Stimulated activated naive B cell treated with anti-CD40 and anti-IgM and Interleukin-4, amounts not matched to agents 10 μg/mL and 1 μg/mL and 100 μg/mL, for 72 hours (primary cell): ENCODE results near the gene SCP2.
A peak's percentile ranks its signal among the peaks of the same experiment; 100 is the strongest.

Experiments used
- ATAC-seq, 2 donors: fragments of 150-1000 bp; cut with Tn5 transposase; replicated peaks; 2 replicates each; pipeline ENCODE4 v1.10.0; 2021; ENCODE audit warnings: moderate library complexity in 1 of 2
- DNase-seq: peaks from one replicate; pipeline ENCODE4 v3.0.0; 2021
- H3K27ac Mint-ChIP-seq: one replicate; pipeline ENCODE4 v1.8.0; 2022; ENCODE audit warnings: mild to moderate bottlenecking, mixed read lengths
- H3K27me3 Mint-ChIP-seq, 2 donors: one replicate each; pipeline ENCODE4 v1.8.0; 2022; ENCODE audit warnings: mixed read lengths in 2 of 2
- H3K36me3 Mint-ChIP-seq, 2 donors: one replicate each; pipeline ENCODE4 v1.8.0; 2022; ENCODE audit warnings: mixed read lengths in 2 of 2, mild to moderate bottlenecking in 1 of 2
- H3K4me1 Mint-ChIP-seq, 2 donors: one replicate each; pipeline ENCODE4 v1.8.0; 2022; ENCODE audit warnings: mixed read lengths in 2 of 2, mild to moderate bottlenecking in 1 of 2
- H3K4me3 Mint-ChIP-seq, 2 donors: one replicate each; pipeline ENCODE4 v1.8.0; 2022; ENCODE audit warnings: mild to moderate bottlenecking in 2 of 2, mixed read lengths in 2 of 2, moderate library complexity in 1 of 2
- H3K9me3 Mint-ChIP-seq, 2 donors: one replicate each; pipeline ENCODE4 v1.8.0; 2022; ENCODE audit warnings: mixed read lengths in 2 of 2, mild to moderate bottlenecking in 1 of 2

The SCP2 gene

GRCh38 chr1:52927212-52928014 lies at the start of gene SCP2:
Gene SCP2 (plus strand): TSS chr1:52927276. CDS start chr1:52927397, 121 bp downstream.
- peaks cover 5 to 16% of the 10 kb centered on the region in 2 donors for H3K4me1 Mint-ChIP-seq
- DNase-seq, result peak; percentile 48
- ATAC-seq, result peak; percentile 90 to 92
- H3K36me3 Mint-ChIP-seq, result no peaks in the 10 kb centered on the region
- H3K9me3 Mint-ChIP-seq, result no peaks in the 10 kb centered on the region
- peak within 1 kb of the TSS; percentile 48 for H3K27ac Mint-ChIP-seq
- H3K4me3 Mint-ChIP-seq, result peak within 1 kb of the TSS; percentile 78 to 87
- H3K27me3 Mint-ChIP-seq, result peaks cover 13 to 26% of the 10 kb centered on the region in 2 donors

- no peaks in the 10 kb centered on the region for H3K4me1 Mint-ChIP-seq
- peaks cover 2 to 4% of the 10 kb centered on the region in 2 donors for H3K9me3 Mint-ChIP-seq
- H3K4me3 Mint-ChIP-seq, result no peak overlapping the region
- no peak overlapping the region for H3K27ac Mint-ChIP-seq
- no peak for DNase-seq
- ATAC-seq, result no peak
- H3K27me3 Mint-ChIP-seq, result peaks cover 0 to 6% of the 10 kb centered on the region in 2 donors
- no peaks in the 10 kb centered on the region for H3K36me3 Mint-ChIP-seq
Observed at GRCh38 chr1:52877554-52877953, 49.5 kb upstream of the SCP2 start.

GRCh38 chr1:52880206-52880605 lies 46.9 kb upstream of the SCP2 start:
- peaks cover 2 to 8% of the 10 kb centered on the region in 2 donors for H3K9me3 Mint-ChIP-seq
- H3K27me3 Mint-ChIP-seq, result peaks cover 0 to 2% of the 10 kb centered on the region in 2 donors
- no peak overlapping the region for H3K27ac Mint-ChIP-seq
- H3K36me3 Mint-ChIP-seq, result peaks cover 0 to 3% of the 10 kb centered on the region in 2 donors
- H3K4me1 Mint-ChIP-seq, result no peaks in the 10 kb centered on the region
- ATAC-seq, result no peak
- H3K4me3 Mint-ChIP-seq, result no peak overlapping the region
- no peak for DNase-seq

- DNase-seq (no peak), ATAC-seq (no peak)
- H3K27ac Mint-ChIP-seq, result no peak overlapping the region
- H3K36me3 Mint-ChIP-seq, result peaks cover 0 to 3% of the 10 kb centered on the region in 2 donors
- H3K4me1 Mint-ChIP-seq, result no peaks in the 10 kb centered on the region
- H3K9me3 Mint-ChIP-seq, result peaks cover 0 to 4% of the 10 kb centered on the region in 2 donors
- H3K4me3 Mint-ChIP-seq, result no peak overlapping the region
- H3K27me3 Mint-ChIP-seq, result peaks cover 0 to 6% of the 10 kb centered on the region in 2 donors
Observed at GRCh38 chr1:52887483-52887882, 39.6 kb upstream of the SCP2 start.

GRCh38 chr1:52892424-52893215 lies 34.5 kb upstream of the SCP2 start:
- Mint-ChIP-seq H3K27me3 (no peaks in the 10 kb centered on the region), H3K36me3 (no peaks in the 10 kb centered on the region), H3K9me3 (no peaks in the 10 kb centered on the region), H3K27ac (no peak overlapping the region), H3K4me1 (no peaks in the 10 kb centered on the region), H3K4me3 (no peak overlapping the region)
- ATAC-seq (no peak), DNase-seq (no peak)

GRCh38 chr1:52899445-52899894 lies 27.6 kb upstream of the SCP2 start:
- ATAC-seq, result no peak
- H3K4me3 Mint-ChIP-seq, result no peak overlapping the region
- H3K27me3 Mint-ChIP-seq, result no peaks in the 10 kb centered on the region
- H3K4me1 Mint-ChIP-seq, result no peaks in the 10 kb centered on the region
- no peaks in the 10 kb centered on the region for H3K36me3 Mint-ChIP-seq
- no peaks in the 10 kb centered on the region for H3K9me3 Mint-ChIP-seq
- DNase-seq, result no peak
- H3K27ac Mint-ChIP-seq, result no peak overlapping the region

GRCh38 chr1:52900402-52900801 lies 26.7 kb upstream of the SCP2 start:
- no peaks in the 10 kb centered on the region for H3K9me3 Mint-ChIP-seq
- no peak overlapping the region for H3K4me3 Mint-ChIP-seq
- H3K27me3 Mint-ChIP-seq, result no peaks in the 10 kb centered on the region
- no peak for ATAC-seq
- H3K36me3 Mint-ChIP-seq, result no peaks in the 10 kb centered on the region
- H3K27ac Mint-ChIP-seq, result no peak overlapping the region
- no peak for DNase-seq
- no peaks in the 10 kb centered on the region for H3K4me1 Mint-ChIP-seq

- ATAC-seq, result no peak
- H3K4me1 Mint-ChIP-seq, result no peaks in the 10 kb centered on the region
- no peak overlapping the region for H3K4me3 Mint-ChIP-seq
- no peaks in the 10 kb centered on the region for H3K9me3 Mint-ChIP-seq
- H3K27me3 Mint-ChIP-seq, result no peaks in the 10 kb centered on the region
- peaks cover 1 to 2% of the 10 kb centered on the region in 2 donors for H3K36me3 Mint-ChIP-seq
- no peak for DNase-seq
- no peak overlapping the region for H3K27ac Mint-ChIP-seq
Observed at GRCh38 chr1:52901384-52901783, 25.7 kb upstream of the SCP2 start.

GRCh38 chr1:52904208-52904926 lies 22.7 kb upstream of the SCP2 start:
- H3K9me3 Mint-ChIP-seq, result no peaks in the 10 kb centered on the region
- peaks cover 2 to 7% of the 10 kb centered on the region in 2 donors for H3K36me3 Mint-ChIP-seq
- no peak overlapping the region for H3K27ac Mint-ChIP-seq
- H3K27me3 Mint-ChIP-seq, result no peaks in the 10 kb centered on the region
- no peak overlapping the region for H3K4me3 Mint-ChIP-seq
- no peaks in the 10 kb centered on the region for H3K4me1 Mint-ChIP-seq
- DNase-seq, result no peak
- no peak for ATAC-seq

GRCh38 chr1:52904927-52905698 lies 22.0 kb upstream of the SCP2 start:
- ATAC-seq (peak; percentile 50 to 73), DNase-seq (no peak)
- H3K27me3 Mint-ChIP-seq, result no peaks in the 10 kb centered on the region
- peaks cover 2 to 7% of the 10 kb centered on the region in 2 donors for H3K36me3 Mint-ChIP-seq
- no peak overlapping the region for H3K27ac Mint-ChIP-seq
- no peaks in the 10 kb centered on the region for H3K9me3 Mint-ChIP-seq
- H3K4me3 Mint-ChIP-seq, result no peak overlapping the region
- H3K4me1 Mint-ChIP-seq, result no peaks in the 10 kb centered on the region

GRCh38 chr1:52906135-52906603 lies 20.9 kb upstream of the SCP2 start:
- no peak for DNase-seq
- no peaks in the 10 kb centered on the region for H3K4me1 Mint-ChIP-seq
- no peaks in the 10 kb centered on the region for H3K9me3 Mint-ChIP-seq
- no peak for ATAC-seq
- H3K27ac Mint-ChIP-seq, result no peak overlapping the region
- no peaks in the 10 kb centered on the region for H3K27me3 Mint-ChIP-seq
- H3K4me3 Mint-ChIP-seq, result no peak overlapping the region
- peaks cover 2 to 7% of the 10 kb centered on the region in 2 donors for H3K36me3 Mint-ChIP-seq

GRCh38 chr1:52907068-52907811 lies 19.8 kb upstream of the SCP2 start:
- H3K27me3 Mint-ChIP-seq, result no peaks in the 10 kb centered on the region
- H3K4me3 Mint-ChIP-seq, result no peak overlapping the region
- H3K9me3 Mint-ChIP-seq, result no peaks in the 10 kb centered on the region
- H3K4me1 Mint-ChIP-seq, result no peaks in the 10 kb centered on the region
- DNase-seq (no peak), ATAC-seq (no peak)
- peaks cover 2 to 7% of the 10 kb centered on the region in 2 donors for H3K36me3 Mint-ChIP-seq
- H3K27ac Mint-ChIP-seq, result no peak overlapping the region

- H3K36me3 Mint-ChIP-seq, result peaks cover 2 to 7% of the 10 kb centered on the region in 2 donors
- no peak overlapping the region for H3K27ac Mint-ChIP-seq
- H3K9me3 Mint-ChIP-seq, result no peaks in the 10 kb centered on the region
- no peaks in the 10 kb centered on the region for H3K4me1 Mint-ChIP-seq
- H3K4me3 Mint-ChIP-seq, result no peak overlapping the region
- no peak for DNase-seq
- ATAC-seq, result no peak
- H3K27me3 Mint-ChIP-seq, result no peaks in the 10 kb centered on the region
Observed at GRCh38 chr1:52907812-52908153, 19.3 kb upstream of the SCP2 start.
